Uterus (tissue), 2 donors: Measurements from ENCODE around the gene SHKBP1.

Source experiments
- CTCF ChIP-seq, 4 experiments: fragments of 200-600 bp in 2 of 4; fragments of 450-650 bp in 2 of 4; sonication (generic) in 2 of 4; IDR thresholded peaks; one replicate each; pipeline ENCODE4 v1.5.1; 2016 to 2019; ENCODE audit warnings: antibody characterized with exemption in 4 of 4, mild to moderate bottlenecking in 2 of 4, moderate library complexity in 1 of 4
- POLR2A ChIP-seq, 2 donors: fragments of 450-650 bp; IDR thresholded peaks; one replicate each; pipeline ENCODE4 v1.6.1; 2016; ENCODE audit warnings: antibody characterized with exemption in 2 of 2, mild to moderate bottlenecking in 1 of 2, moderate library complexity in 1 of 2

- TF ChIP-seq CTCF (IDR thresholded peaks at IDR 0.05) (no peak), POLR2A (IDR thresholded peaks at IDR 0.05) (no peak)
Measured at GRCh38 chr19:40627486-40628279, 51.0 kb downstream of the SHKBP1 start.
